Colonic mucosa (tissue), 4 donors: ENCODE results near the gene PRKCD. TPM values are rescaled to one million over a fixed set of nuclear protein-coding genes. Genes with fewer than 3 reads are reported as not detected.

ENCODE experiments used
- DNase-seq: peaks from one replicate; pipeline ENCODE4 v3.0.0-alpha.2; 2020
- H3K27ac ChIP-seq: fragments of 200-600 bp; one replicate; pipeline ENCODE4 v1.8.0; 2021
- H3K27me3 ChIP-seq: fragments of 200-600 bp; one replicate; pipeline ENCODE4 v1.8.0; 2021
- H3K36me3 ChIP-seq: fragments of 200-600 bp; one replicate; pipeline ENCODE4 v1.8.0; 2021
- H3K4me1 ChIP-seq: fragments of 200-600 bp; one replicate; pipeline ENCODE4 v1.8.0; 2021; ENCODE audit warnings: mild to moderate bottlenecking
- H3K4me3 ChIP-seq: fragments of 200-600 bp; one replicate; pipeline ENCODE4 v1.8.0; 2021
- H3K9ac ChIP-seq, 2 donors: one replicate each; pipeline ENCODE4 v1.7.0; 2013; ENCODE audit warnings: control low read depth in 2 of 2, low read depth in 2 of 2, low read length in 2 of 2
- H3K9me3 ChIP-seq: fragments of 200-600 bp; one replicate; pipeline ENCODE4 v1.8.0; 2021
- CTCF ChIP-seq: fragments of 200-600 bp; IDR thresholded peaks from one replicate; pipeline ENCODE4 v1.8.0; 2022; ENCODE audit warnings: antibody characterized with exemption, mild to moderate bottlenecking
- intact Hi-C: fragments of 100-400 bp; cut with DNase I; formaldehyde crosslinking; loops from one replicate; pipeline ENCODE4 v1.14.1; 2022
- total RNA-seq, 2 donors: library from RNA; stranded (reverse); fragmentation: NEBNext Ultra II Directional in 1 of 2; extraction: Animal tissue kit (Norgen Biotek cat#: 25700) in 1 of 2; gene quantifications; one replicate each; pipeline ENCODE4 v1.2.1, GENCODE V29; 2021
- donor health status: healthy.
- donor health status: DM: no; HTN: no; CAD: no.
- donor health status: DM: no; HTN: no; CAD: no.

Gene PRKCD
- total RNA-seq, 2 donors from 2014 or later, result 58.9 to 75.0 TPM

- no peak overlapping the region for H3K27ac ChIP-seq
- no peak for TF ChIP-seq CTCF
- intact Hi-C loops, result no loop called here
These were observed 28.7 kb upstream of the PRKCD start for GRCh38 chr3:53132347-53132746.

GRCh38 chr3:53134631-53135232 lies 26.3 kb upstream of the PRKCD start:
- Histone ChIP-seq H3K27me3 (no peaks in the 10 kb centered on the region), H3K4me1 (no peaks in the 10 kb centered on the region), H3K4me3 (no peak overlapping the region), H3K9me3 (no peaks in the 10 kb centered on the region), H3K36me3 (no peaks in the 10 kb centered on the region), H3K27ac (no peak overlapping the region), H3K9ac (peak overlapping the region in 1 of 2 donors; percentile 28)
- peak; percentile 88 for DNase-seq
- intact Hi-C loops, result loop anchor here (1.0 kb wide), 1 partner anchor 62 kb away; no protein-coding TSS in a partner anchor
- TF ChIP-seq CTCF, result peak; percentile 84

More at GRCh38 chr3:53132347-53132746, 28.7 kb upstream of the PRKCD start:
- H3K9ac ChIP-seq, result no peak overlapping the region
- H3K27me3 ChIP-seq, result no peaks in the 10 kb centered on the region
- H3K36me3 ChIP-seq, result no peaks in the 10 kb centered on the region
- no peaks in the 10 kb centered on the region for H3K9me3 ChIP-seq
- no peak for DNase-seq
- H3K4me3 ChIP-seq, result no peak overlapping the region
- peaks cover 10% of the 10 kb centered on the region for H3K4me1 ChIP-seq

DNA sequence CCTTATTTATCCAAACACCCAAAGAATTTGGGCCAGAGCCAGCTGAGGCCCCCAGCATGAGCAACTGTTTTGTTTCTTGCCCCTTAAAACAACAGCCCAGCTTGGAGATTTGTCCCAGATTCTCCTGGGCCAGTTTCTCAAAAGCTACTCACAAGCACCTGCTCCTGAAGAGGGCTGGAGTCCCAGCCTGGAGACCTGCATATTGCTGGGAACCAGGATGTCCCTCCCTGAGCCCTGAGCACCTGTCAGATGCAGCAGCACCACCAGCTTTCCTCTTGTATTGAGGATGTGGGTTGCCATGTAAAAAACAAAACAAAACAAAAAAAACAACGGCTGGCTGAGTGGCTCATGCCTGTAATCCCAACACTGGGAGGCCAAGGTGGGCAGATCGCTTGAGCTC lies 23.8 kb upstream of the PRKCD start:
- intact Hi-C loops, result no loop called here
- no peaks in the 10 kb centered on the region for H3K36me3 ChIP-seq
- TF ChIP-seq CTCF, result no peak

DNA sequence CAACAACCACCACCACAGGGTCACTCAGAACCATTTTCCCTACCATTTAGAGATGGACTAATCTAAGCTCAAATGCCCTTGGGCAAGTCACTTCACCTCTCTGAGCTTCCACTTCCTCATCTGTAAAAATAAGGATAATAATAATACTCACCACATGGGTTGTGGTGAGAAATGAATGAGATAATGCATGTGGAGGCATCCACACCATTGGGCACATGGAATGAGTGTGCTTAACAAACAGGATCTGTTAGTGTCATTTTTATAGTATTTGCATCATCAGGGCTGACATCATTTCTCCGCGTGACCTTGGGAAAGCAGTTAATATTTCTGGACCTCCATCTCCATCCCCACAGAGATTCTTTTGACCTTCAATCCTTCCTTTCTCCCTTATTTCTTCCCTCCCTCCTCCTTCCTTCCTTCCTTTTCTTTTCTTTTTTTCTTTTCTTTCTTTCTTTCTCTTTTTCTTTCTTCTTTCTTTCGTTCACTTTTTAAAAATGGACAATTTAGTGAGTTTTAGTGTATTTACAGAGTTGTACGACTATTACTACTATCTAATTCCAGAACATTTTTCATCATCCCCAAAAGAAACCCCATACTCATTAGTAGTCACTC lies 23.1 kb upstream of the PRKCD start:
- H3K9me3 ChIP-seq, result no peaks in the 10 kb centered on the region
- intact Hi-C loops, result no loop called here
- TF ChIP-seq CTCF, result no peak

More for the DNA sequence above, 23.8 kb upstream of the PRKCD start:
- no peak overlapping the region for H3K4me3 ChIP-seq
- no peak overlapping the region for H3K9ac ChIP-seq
- H3K27me3 ChIP-seq, result no peaks in the 10 kb centered on the region
- no peaks in the 10 kb centered on the region for H3K4me1 ChIP-seq
- H3K9me3 ChIP-seq, result no peaks in the 10 kb centered on the region
- H3K27ac ChIP-seq, result no peak overlapping the region
- DNase-seq, result no peak

GRCh38 chr3:53139906-53140846 lies 20.8 kb upstream of the PRKCD start:
- H3K27ac ChIP-seq, result no peak overlapping the region
- no peaks in the 10 kb centered on the region for H3K9me3 ChIP-seq
- H3K9ac ChIP-seq, result no peak overlapping the region
- no peaks in the 10 kb centered on the region for H3K27me3 ChIP-seq
- no peak overlapping the region for H3K4me3 ChIP-seq
- no peaks in the 10 kb centered on the region for H3K36me3 ChIP-seq
- no peak for TF ChIP-seq CTCF
- intact Hi-C loops, result no loop called here
- no peak for DNase-seq
- H3K4me1 ChIP-seq, result peaks cover 9% of the 10 kb centered on the region

More for the DNA sequence above, 23.1 kb upstream of the PRKCD start:
- no peaks in the 10 kb centered on the region for H3K27me3 ChIP-seq
- H3K9ac ChIP-seq, result no peak overlapping the region
- no peaks in the 10 kb centered on the region for H3K4me1 ChIP-seq
- H3K4me3 ChIP-seq, result no peak overlapping the region
- DNase-seq, result no peak
- H3K36me3 ChIP-seq, result no peaks in the 10 kb centered on the region
- H3K27ac ChIP-seq, result no peak overlapping the region
